GM18867 (cell line): ENCODE data around the gene RPL14.
"Not testable (repeated sequence)": the region's sequence is repeated elsewhere in the genome, so short reads cannot be mapped to it uniquely, and the experiment has no call there.

Experiments used
- ATAC-seq: cut with Tn5 transposase; IDR thresholded peaks from one replicate; pipeline ENCODE4 v1.9.1; 2021; ENCODE audit warnings: mild to moderate bottlenecking, moderate library complexity; ENCODE audit not compliant: unreplicated experiment

The RPL14 gene

GRCh38 chr3:40461161-40461560, 4.0 kb downstream of the RPL14 start:
- ATAC-seq = no peak

GRCh38 chr3:40462838-40463237, 5.7 kb downstream of the RPL14 start:
- ATAC-seq = not testable (repeated sequence)

GRCh38 chr3:40463579-40463978, 6.4 kb downstream of the RPL14 start:
- ATAC-seq = no peak

- no peak for ATAC-seq
These were observed 7.4 kb downstream of the RPL14 start for GRCh38 chr3:40464339-40465110.

GRCh38 chr3:40465111-40465407, 7.9 kb downstream of the RPL14 start:
- ATAC-seq = no peak

- no peak for ATAC-seq
These were observed 8.3 kb downstream of the RPL14 start for GRCh38 chr3:40465456-40465855.

- no peak for ATAC-seq
These were observed 10.9 kb downstream of the RPL14 start for GRCh38 chr3:40468018-40468417.

- no peak for ATAC-seq
These were observed 13.6 kb downstream of the RPL14 start for GRCh38 chr3:40470701-40471100.

GRCh38 chr3:40476478-40477470, 19.6 kb downstream of the RPL14 start, which contains the start of gene ZNF619:
Gene ZNF619 (plus strand): TSS chr3:40477122. CDS start chr3:40477980, 858 bp downstream.
- peak; percentile 89 for ATAC-seq

GRCh38 chr3:40477666-40478065, 20.5 kb downstream of the RPL14 start:
- ATAC-seq = no peak

- ATAC-seq = no peak
These were observed 30.0 kb downstream of the RPL14 start for GRCh38 chr3:40487172-40487571.

- ATAC-seq = no peak
These were observed 33.8 kb downstream of the RPL14 start for GRCh38 chr3:40490916-40491315.

- no peak for ATAC-seq
These were observed 37.6 kb downstream of the RPL14 start for GRCh38 chr3:40494698-40495097.

GRCh38 chr3:40497288-40497687, 40.1 kb downstream of the RPL14 start:
- ATAC-seq = no peak

GRCh38 chr3:40499952-40500351, 42.8 kb downstream of the RPL14 start:
- ATAC-seq = no peak

GRCh38 chr3:40502034-40502433, 44.9 kb downstream of the RPL14 start:
- no peak for ATAC-seq

GRCh38 chr3:40504636-40505430, 47.7 kb downstream of the RPL14 start:
- no peak for ATAC-seq

- ATAC-seq = peak; percentile 82
These were observed 48.7 kb downstream of the RPL14 start, which contains the start of gene ZNF620 for GRCh38 chr3:40505599-40506462. Gene ZNF620 (plus strand): TSS chr3:40506039. CDS start chr3:40506353, 314 bp downstream.

GRCh38 chr3:40511031-40511718, 54.0 kb downstream of the RPL14 start:
- no peak for ATAC-seq
